COLO668 (cell line): ENCODE measurements around the gene STAG1.
"Not testable (repeated sequence)": the region's sequence is repeated elsewhere in the genome, so short reads cannot be mapped to it uniquely, and the experiment has no call there.

Experiments
- DNase-seq: peaks from one replicate; lab custom pipeline; 2025; ENCODE audit not compliant: unreplicated experiment; lab: John Stamatoyannopoulos, UW

The STAG1 gene

DNA sequence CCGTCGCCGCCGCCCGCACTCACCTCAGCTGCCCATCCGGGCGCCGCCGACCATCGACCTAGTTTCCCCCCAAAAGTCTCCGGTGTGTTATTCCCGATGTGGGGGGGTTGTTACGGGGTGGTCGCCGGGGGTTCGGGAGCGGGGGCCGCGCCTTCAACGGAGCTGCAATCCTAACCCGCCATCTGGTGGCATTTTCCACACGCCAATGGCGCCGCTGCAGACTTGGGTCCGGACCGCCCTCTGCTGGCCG is at the start of gene STAG1:
TSS of gene STAG1 (minus strand) at position 207 of the 250 bp plus-strand sequence. CDS start 121,480 bp downstream, outside the sequence.
- DNase-seq, result no peak

DNA sequence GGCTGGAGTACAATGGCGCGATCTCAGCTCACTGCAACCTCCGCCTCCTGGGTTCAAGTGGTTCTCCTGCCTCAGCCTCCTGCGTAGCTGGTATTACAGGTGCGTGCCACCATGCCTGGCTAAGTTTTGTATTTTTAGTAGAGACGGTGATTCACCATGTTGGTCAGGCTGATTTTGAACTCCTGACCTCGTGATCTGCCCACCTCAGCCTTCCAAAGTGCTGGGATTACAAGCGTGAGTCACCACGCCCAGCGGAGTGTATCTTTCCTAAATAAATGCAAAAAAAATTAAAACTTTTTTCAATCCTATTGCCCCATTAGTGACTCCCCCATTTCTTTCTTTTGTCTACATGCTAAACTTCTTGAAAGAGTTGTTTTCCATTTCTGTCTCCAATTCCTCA is 49.0 kb upstream of the STAG1 start:
- not testable (repeated sequence) for DNase-seq

DNA sequence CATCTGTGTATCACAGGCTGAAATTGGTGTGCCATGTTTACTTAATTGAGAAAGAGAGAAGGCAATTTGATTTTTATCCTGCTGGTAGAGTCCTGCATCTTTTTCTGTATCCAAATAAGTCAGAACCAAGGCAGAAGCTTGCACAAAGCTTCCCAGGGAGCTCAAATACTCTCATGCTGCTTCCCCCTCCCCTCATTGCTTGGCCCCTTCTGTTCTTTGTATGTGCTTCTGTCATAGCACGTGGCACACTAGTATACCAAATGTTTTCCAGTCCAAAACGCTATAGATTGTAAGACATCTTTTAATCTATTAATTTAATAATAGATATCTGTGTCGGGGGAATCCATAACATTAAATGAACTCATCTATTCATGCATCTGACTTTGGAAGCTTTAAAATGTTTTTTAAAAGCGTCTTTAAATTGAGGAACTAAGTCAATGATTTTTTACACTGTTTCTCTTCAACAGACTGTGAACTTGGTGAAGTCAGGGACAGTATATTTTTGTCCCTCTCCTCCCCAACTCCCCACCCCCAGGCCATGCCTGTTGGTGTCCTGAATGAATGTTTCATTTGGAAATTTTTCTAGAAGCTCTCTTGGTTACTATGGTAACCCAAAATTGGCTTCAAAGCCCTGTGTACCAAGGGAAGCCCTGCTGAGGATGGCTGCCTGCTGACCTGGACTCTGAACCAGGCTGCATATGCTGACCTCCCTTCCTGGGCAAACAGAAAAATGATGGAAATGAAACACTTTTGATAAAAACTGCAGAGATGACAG is 40.6 kb upstream of the STAG1 start:
- no peak for DNase-seq

GRCh38 chr3:136790786-136791185 is 38.6 kb upstream of the STAG1 start:
- no peak for DNase-seq

GRCh38 chr3:136789976-136790375 is 37.8 kb upstream of the STAG1 start:
- DNase-seq, result no peak

DNA sequence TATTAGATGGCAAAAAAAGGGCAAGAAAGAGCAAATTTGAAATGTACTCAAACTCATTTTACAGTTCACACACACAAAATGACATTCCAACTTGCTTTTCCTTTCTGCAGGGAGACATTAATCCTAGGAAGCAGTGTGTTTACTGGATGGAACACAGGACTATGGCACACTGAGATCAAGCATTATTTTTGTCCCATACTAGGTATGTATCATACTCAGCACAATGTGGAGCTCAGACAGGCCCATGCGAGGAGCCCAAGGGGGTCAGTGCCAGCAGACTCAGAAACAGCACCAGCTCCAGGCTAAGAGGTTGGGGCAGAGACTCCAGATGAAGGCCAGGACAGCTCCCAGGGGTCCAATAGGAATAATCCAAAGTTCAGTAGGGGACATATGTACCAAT is 36.0 kb upstream of the STAG1 start:
- DNase-seq, result no peak

DNA sequence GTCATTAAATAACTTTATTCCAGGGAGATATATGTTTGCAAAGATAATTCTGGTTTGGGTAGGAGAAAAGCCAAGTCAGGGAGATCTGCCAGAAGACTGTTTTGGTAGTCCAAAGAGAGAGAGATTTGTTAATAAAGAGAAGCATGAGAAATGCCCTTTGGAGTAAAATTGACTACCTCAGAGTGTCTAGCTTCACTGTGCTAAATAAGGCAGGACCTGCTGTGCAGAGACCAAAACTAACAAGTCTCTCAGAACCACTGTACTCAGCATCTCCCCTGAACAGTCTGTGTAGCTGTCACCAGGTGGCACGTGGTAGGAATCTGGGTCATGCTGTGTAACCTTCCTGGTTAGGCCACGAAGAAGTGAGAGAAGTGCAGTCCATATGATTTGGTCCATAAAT is 35.2 kb upstream of the STAG1 start:
- DNase-seq, result no peak

GRCh38 chr3:136783708-136784191 is 31.6 kb upstream of the STAG1 start:
- DNase-seq, result no peak

- DNase-seq, result no peak
Measured at GRCh38 chr3:136780741-136781140, 28.6 kb upstream of the STAG1 start.

DNA sequence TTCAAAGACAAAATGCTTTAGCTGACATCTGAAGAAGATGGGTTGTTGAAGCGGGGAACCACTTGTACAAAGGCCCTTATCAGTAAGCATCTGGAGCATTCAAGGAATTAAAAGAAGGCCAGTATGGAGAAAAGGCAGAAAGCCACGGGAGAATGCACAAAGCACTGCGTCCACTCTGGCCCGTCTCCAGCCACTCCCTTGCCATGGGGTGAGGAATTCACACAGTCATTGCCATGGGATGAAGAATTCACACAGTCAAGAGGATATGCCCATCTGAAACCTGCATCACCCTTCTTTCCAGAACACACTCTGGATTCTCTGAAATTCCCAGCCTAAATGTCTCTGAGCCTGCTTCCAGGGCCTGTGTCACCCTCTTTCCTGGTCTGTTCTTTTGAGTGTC is 26.7 kb upstream of the STAG1 start:
- DNase-seq, result no peak

DNA sequence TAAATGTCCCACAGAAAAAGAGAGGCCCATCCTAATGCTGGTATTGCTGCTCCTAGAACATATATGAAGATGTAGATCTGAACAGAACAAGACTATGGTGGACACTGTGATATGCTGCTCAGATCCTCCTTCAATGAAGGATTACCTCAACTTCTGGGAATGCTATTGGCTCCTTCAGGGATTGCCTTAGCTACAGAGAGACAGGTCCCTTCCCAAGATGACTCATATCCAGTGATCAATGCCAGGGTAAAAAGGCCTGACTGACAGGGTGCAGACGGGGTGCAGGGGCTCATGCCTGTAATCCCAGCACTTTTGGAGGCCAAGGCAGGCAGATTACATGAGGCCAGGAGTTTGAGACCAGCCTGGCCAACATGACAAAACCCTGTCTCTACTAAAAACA is 20.5 kb upstream of the STAG1 start:
- DNase-seq, result no peak

GRCh38 chr3:136758160-136759102 is 6.3 kb upstream of the STAG1 start:
- DNase-seq, result not testable (repeated sequence)

- DNase-seq, result no peak
Measured at GRCh38 chr3:136755192-136755591, 3.0 kb upstream of the STAG1 start.

- DNase-seq, result peak; percentile 25
Measured at GRCh38 chr3:136753326-136753939, 1.3 kb upstream of the STAG1 start.

DNA sequence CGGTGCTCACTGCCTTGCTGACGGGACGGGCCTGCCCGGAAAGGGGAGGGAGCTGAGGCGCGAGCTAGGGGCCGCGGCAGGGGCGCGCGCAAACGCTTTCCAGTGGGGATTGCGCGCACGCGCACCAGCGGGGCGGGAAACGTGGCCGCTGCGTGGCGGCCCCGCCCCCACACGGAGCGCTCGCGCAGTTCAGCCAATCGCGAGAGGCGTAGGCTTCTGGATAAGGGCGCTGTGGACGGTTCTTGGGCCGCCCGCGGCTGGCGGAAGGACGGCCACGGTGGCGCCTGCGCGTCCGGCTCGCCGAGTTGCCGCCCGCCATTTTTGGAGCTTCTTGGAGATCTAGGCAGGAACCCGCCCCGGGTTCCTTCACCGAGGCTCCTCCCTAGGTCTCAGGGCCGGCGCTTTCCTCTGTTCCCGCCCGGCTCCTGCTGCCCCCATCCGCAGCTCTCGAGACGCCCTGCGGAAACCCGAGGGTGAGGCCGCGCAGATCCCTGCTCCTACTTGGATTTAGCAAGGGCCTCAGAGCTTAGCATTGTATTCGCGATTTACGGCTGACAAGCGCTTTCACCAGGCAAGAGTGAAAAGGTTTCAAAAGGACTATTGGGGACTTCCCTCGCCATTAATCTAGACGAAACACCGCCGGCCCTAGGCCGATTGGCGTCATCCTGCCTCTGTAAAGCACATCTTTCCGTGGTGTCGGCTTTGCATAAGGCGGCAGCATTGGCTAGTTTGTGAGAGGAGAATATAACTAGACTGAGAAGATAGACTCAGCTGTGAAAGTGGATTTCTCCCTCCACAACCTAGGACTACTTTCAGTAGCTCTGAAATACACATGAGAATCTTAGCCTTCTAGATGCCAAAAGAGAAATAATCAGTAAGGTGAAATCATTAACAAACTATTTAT is 496 bp upstream of the STAG1 start:
- DNase-seq, result peak; percentile 97

- peak; percentile 78 for DNase-seq
Measured at GRCh38 chr3:136751316-136752171, 634 bp downstream of the STAG1 start.

DNA sequence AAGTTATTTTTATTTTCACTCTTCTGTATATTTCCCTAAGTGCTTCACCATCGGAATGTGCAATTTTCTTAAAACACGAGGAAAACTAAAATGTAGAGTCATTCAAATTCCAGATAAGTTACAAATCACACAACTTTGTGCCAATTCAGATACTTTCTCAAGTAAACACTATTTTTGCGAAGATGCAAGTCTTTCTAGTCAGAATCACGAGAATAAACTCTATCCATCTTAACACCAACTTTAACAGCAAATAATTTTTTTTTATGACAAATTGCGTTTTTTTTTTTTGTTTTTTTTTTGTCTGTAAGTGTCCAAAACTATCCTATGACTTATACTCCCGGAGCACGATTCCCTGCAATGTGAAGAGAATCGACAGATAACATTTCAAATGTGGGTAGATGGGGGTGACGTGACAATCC is 1.3 kb downstream of the STAG1 start:
- DNase-seq, result no peak

- DNase-seq, result no peak
Measured at GRCh38 chr3:136750209-136750896, 1.8 kb downstream of the STAG1 start.

DNA sequence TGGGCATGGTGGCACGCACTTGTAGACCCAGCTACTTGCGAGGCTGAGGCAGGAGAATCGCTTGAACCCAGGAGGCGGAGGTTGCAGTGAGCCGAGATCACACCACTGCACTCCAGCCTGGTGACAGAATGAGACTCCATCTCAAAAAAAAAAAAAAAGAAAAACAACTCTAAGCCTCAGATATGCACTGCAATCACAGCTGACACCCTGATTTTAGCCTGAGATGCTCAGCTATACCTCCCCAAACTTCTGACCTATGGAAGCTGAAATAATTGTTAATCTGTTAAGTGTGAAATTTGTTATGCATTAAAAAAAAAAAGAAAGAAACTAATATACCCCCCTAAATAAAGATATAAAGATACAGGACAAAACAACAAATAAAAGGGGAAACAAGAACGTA is 2.6 kb downstream of the STAG1 start:
- DNase-seq, result not testable (repeated sequence)
